ENCODE results near the gene HHAT.
"Not testable (repeated sequence)": the region's sequence is repeated elsewhere in the genome, so short reads cannot be mapped to it uniquely, and the experiment has no call there.

DNA sequence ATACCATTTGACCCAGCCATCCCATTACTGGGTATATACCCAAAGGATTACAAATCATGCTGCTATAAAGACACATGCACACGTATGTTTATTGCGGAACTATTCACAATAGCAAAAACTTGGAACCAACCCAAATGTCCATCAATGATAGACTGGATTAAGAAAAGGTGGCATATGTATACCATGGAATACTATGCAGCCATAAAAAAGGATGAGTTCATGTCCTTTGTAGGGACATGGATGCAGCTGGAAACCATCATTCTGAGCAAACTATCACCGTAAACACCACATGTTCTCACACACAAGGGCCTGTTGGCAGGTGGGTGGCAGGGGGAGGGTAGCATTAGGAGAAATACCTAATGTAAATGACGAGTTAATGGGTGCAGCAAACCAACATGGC lies 332.8 kb downstream of the HHAT start:
- not testable (repeated sequence) for TF ChIP-seq CTCF (conservative IDR thresholded peaks at IDR 0.05; ENCODE audit: low read depth, low read length); EZH2 (IDR thresholded peaks at IDR 0.05; ENCODE audit: borderline replicate concordance, low read depth, low read length, poor library complexity, severe bottlenecking)
